ENCODE results near the gene DAZAP1.

Gene DAZAP1

GRCh38 chr19:1482361-1483130 is 75.2 kb downstream of the DAZAP1 start:
- DNase-seq (ENCODE audit: extremely low spot score, insufficient read length, low read depth), result no peak
- FAIRE-seq, result no peak

- FAIRE-seq, result no peak
- DNase-seq (ENCODE audit: extremely low spot score, insufficient read length, low read depth), result no peak
These were observed 76.0 kb downstream of the DAZAP1 start for GRCh38 chr19:1483131-1483978.

GRCh38 chr19:1483979-1484428 is 76.6 kb downstream of the DAZAP1 start:
- no peak for DNase-seq (ENCODE audit: extremely low spot score, insufficient read length, low read depth)
- FAIRE-seq, result no peak
